ENCODE measurements around the gene MUS81.

The MUS81 gene

DNA sequence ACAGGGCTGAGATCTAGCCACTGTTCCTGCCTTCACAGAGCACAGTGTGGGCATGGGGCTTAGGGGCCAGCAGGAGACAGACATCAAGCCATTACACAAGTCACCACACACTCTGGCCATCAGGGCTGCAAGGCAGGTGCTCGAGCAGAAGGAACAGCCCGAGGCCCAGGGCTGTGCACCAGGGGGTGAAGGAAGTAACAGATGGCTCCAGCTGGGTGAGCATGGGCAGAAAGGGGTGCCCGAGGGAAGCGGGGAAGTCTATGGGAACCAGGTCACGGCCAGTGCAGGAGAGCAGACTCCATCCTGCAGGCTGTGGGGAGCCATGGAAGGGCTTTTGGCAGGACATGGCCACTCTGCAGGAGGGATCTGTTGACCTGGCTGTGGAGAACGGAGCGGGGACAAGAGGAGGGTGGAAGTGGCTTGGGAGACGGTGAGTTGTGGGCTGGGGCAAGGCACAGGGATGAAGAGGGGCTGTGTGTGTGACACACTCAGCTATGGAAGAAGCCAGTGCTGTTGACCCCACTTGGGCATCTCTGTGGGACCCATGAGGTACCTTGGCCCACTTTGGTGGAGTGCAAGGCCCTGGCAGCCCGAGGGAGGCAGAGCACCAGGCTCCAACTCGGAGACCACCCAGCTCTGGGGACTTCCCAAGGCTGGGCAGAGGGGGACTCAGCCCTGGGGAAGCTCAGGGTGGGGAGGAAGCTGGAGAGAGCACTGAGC is 55.0 kb downstream of the MUS81 start:
- DNase-seq (ENCODE audit: low read depth in 2 of 2, low spot score in 1 of 2): no peak

DNA sequence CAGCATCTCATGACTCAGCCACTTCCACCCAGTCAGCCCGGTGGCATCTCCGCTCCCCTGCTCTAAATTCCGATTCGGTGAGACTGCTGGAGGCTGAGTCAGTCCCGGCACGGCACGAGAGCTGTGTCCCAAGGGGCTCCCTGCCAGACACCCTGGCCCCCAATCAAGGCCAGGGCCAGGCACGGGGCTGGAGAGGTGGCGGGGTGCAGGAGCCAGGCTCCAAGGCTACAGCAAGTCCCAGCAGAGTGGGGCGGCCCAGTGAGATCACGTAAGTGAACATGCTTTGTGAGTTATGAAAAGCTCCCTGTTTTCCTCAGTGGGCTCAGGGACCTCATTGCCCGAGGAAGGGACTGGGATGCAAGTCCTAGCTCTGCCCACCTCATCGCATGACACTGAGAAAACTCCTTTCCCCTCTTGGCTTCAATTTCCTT is 55.6 kb downstream of the MUS81 start:
- no peak for DNase-seq (ENCODE audit: low read depth in 2 of 2, low spot score in 1 of 2)

Measured in stimulated activated CD8-positive, alpha-beta memory T cell treated with anti-CD3 and anti-CD28 coated beads, Interleukin-4, amount 100 ng/mL, for 4 hours (primary cell).